ENCODE data around the gene RAMACL. TPM values are rescaled to one million over a fixed set of nuclear protein-coding genes. Genes with fewer than 3 reads are reported as not detected.

The RAMACL gene
- polyA plus RNA-seq, 6 donors from 2014 or later, result 0.23 to 0.65 (median 0.52) TPM; not detected in 1

DNA sequence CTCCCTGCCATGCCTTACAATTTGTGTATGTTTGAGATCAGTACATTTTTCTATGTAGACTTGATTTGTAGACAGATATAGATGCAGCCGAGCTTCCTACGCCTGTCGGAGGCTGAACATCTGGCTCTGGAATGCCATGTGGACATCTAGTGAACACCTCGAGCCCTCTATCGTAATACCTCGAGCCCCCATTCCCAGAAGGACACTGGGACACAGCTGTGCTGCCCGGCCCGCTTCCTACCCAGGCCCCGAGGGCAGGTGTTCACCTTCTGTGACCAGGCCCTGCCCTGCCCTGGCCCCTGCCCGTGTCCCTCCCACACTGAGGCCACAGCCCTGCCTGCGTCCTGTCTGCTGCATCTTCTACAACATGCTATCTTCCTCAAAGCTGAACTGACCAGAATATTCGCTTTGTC is 27.7 kb upstream of the RAMACL start:
- peaks cover 0 to 5% (median 0%) of the 10 kb centered on the region in 3 donors for H3K27me3 Mint-ChIP-seq
- H3K4me1 Mint-ChIP-seq, result peaks cover 0 to 3% (median 1%) of the 10 kb centered on the region in 3 donors
- no peaks in the 10 kb centered on the region for H3K9me3 Mint-ChIP-seq
- ATAC-seq (ENCODE audit: low read depth in 2 of 2) (no peak), DNase-seq (no peak)
- no peak overlapping the region for H3K4me3 Mint-ChIP-seq
- peaks cover 4 to 18% of the 10 kb centered on the region in 2 donors for H3K36me3 Mint-ChIP-seq
- no peak overlapping the region for H3K27ac Mint-ChIP-seq

DNA sequence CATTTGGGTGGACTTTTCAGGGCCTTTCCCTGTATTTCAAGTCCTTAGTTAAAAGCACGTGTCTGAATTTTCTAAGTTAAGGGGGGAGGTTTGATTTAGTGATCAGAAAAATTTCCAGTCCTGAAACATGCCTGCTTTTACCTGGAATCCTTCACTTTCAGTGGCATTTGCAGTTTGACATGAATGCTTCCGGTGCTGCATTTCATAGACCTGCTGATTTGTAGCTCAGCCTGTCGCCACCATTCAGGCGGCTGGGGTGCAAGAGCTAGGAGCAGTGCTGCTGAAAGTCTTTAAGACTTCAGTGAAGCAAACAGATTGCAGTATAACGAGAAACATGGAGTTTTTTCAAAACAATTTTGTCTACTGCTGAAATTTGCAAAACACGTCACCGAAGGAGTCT is 26.5 kb upstream of the RAMACL start:
- no peaks in the 10 kb centered on the region for H3K9me3 Mint-ChIP-seq
- peaks cover 0 to 3% (median 1%) of the 10 kb centered on the region in 3 donors for H3K4me1 Mint-ChIP-seq
- H3K27ac Mint-ChIP-seq, result no peak overlapping the region

DNA sequence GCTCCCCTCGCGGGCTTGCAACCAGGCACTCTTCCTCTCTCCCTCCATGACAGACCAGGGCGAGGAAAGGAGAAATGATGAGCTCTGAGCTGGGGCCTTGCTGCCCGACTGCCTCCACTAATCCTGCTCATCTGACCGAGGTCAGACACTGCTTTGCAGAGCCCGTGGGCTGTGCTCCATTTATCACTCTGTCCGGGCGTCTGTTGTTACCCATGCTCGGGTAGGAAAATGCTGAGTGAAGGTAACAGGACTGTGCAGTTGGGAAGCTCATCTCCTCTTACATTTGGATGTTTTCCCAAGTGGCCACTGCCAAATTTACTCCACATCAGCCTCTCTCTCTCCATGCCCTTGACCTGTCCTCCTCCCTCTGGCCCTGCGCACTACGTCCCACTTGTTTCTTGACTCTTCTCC is 26.0 kb upstream of the RAMACL start:
- ATAC-seq (ENCODE audit: low read depth in 2 of 2), result no peak
- no peak for DNase-seq
- Mint-ChIP-seq H3K27me3 (peaks cover 0 to 5% (median 0%) of the 10 kb centered on the region in 3 donors), H3K4me3 (no peak overlapping the region), H3K36me3 (peaks cover 1 to 6% of the 10 kb centered on the region in 2 donors), H3K27ac (peak overlapping the region in 2 of 6 donors; percentile 33 to 76), H3K9me3 (no peaks in the 10 kb centered on the region), H3K4me1 (peaks cover 0 to 3% (median 1%) of the 10 kb centered on the region in 3 donors)

More for the DNA sequence above, 26.5 kb upstream of the RAMACL start:
- DNase-seq (no peak), ATAC-seq (ENCODE audit: low read depth in 2 of 2) (no peak)
- Mint-ChIP-seq H3K36me3 (peaks cover 4 to 10% of the 10 kb centered on the region in 2 donors), H3K4me3 (no peak overlapping the region), H3K27me3 (peaks cover 0 to 5% (median 0%) of the 10 kb centered on the region in 3 donors)

DNA sequence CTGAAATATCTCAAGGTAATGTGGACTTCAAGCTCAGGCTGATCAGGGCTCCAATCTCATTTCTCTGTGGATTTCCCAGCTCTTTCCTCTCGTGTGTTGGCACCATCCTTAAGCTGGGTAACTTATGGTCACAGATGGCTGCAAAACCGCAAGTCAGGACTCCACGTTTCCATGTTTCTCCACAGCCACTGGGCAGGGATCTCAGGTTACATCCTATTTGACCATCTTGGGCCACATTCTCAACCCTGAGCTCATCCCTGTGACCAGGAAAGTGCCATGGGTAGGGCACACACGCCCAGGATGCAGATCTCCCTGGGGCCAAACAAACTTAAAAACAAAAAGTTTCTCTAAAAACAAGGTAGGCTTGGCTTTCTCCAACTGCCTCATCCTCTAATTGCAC is 25.2 kb upstream of the RAMACL start:
- DNase-seq (no peak), ATAC-seq (ENCODE audit: low read depth in 2 of 2) (no peak)
- H3K36me3 Mint-ChIP-seq, result peaks cover 0 to 6% of the 10 kb centered on the region in 2 donors
- no peak overlapping the region for H3K4me3 Mint-ChIP-seq
- peaks cover 0 to 5% (median 0%) of the 10 kb centered on the region in 3 donors for H3K27me3 Mint-ChIP-seq
- H3K9me3 Mint-ChIP-seq, result no peaks in the 10 kb centered on the region
- H3K4me1 Mint-ChIP-seq, result peaks cover 0 to 3% (median 1%) of the 10 kb centered on the region in 3 donors
- H3K27ac Mint-ChIP-seq, result peak overlapping the region in 1 of 6 donors; percentile 32

DNA sequence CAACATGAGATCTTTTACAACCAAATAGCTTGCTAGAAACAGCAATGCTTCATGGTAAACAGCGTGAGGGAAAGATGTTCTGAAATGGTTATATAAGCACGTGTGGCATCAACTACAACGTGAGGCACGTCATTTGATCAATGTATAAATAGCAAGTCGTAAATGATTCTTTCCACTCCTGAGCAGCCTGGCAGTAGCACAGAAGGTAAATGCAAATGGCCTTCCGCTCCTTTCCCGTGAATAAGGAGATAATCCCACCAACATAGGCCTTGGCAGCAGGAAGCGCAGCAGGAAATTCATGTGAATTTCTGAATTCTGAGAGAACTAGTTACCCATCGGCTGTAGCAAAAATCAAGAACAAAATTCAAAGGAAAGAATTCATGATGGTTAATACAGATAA is 23.6 kb upstream of the RAMACL start:
- Mint-ChIP-seq H3K9me3 (no peaks in the 10 kb centered on the region), H3K27me3 (peaks cover 0 to 3% (median 0%) of the 10 kb centered on the region in 3 donors), H3K4me3 (no peak overlapping the region), H3K27ac (no peak overlapping the region), H3K36me3 (peaks cover 0 to 6% of the 10 kb centered on the region in 2 donors), H3K4me1 (peaks cover 0 to 1% (median under 1%) of the 10 kb centered on the region in 3 donors)
- no peak for DNase-seq
- ATAC-seq (ENCODE audit: low read depth in 2 of 2), result no peak

DNA sequence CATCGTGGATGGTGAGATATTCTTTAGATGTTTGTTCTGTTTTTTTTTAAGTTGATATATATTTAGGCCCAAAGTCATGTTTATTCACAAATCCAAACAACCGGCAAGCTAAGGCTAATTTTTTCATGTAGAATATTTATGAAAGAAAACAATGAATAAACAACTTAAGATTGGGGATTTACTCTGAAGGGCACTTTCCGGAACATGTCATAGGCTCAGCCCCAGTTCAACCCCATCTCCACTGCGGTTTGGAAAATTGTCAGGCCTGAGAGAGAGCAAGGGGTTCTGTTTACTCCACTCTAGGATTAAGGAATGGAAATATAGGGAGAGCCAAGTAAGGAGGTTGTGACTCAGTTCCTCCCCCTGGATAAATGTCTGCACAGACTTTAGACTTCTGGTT is 22.3 kb upstream of the RAMACL start:
- DNase-seq (no peak), ATAC-seq (ENCODE audit: low read depth in 2 of 2) (no peak)
- Mint-ChIP-seq H3K27me3 (peaks cover 0 to under 1% (median 0%) of the 10 kb centered on the region in 3 donors), H3K4me3 (no peak overlapping the region), H3K27ac (no peak overlapping the region), H3K4me1 (no peaks in the 10 kb centered on the region), H3K9me3 (no peaks in the 10 kb centered on the region), H3K36me3 (peaks cover 0 to 2% of the 10 kb centered on the region in 2 donors)

DNA sequence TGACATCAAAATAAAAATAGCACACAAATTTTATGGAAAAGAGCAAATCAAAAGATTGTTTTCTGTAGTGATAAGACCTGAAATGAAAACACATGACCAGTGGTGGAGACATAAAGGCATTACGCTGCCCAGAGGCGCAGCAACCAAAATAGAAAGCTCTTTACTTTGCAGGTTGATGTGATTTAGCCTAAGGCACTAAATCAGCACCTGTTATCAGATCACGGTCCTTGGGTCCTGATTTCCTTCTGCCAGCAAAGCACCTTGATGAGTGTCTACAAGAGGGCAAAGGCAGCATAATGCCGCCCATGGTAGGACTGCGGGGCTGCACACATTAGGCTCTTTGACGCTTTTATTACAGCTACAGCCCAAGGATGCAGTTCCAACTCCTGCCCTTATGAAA is 19.3 kb upstream of the RAMACL start:
- H3K36me3 Mint-ChIP-seq, result peaks cover 0 to 8% of the 10 kb centered on the region in 2 donors
- peaks cover 0 to 4% (median 0%) of the 10 kb centered on the region in 7 donors for H3K9me3 Mint-ChIP-seq
- DNase-seq (no peak), ATAC-seq (ENCODE audit: low read depth in 2 of 2) (no peak)
- peaks cover 4 to 12% (median 11%) of the 10 kb centered on the region in 3 donors for H3K27me3 Mint-ChIP-seq
- no peaks in the 10 kb centered on the region for H3K4me1 Mint-ChIP-seq
- H3K4me3 Mint-ChIP-seq, result no peak overlapping the region
- no peak overlapping the region for H3K27ac Mint-ChIP-seq

DNA sequence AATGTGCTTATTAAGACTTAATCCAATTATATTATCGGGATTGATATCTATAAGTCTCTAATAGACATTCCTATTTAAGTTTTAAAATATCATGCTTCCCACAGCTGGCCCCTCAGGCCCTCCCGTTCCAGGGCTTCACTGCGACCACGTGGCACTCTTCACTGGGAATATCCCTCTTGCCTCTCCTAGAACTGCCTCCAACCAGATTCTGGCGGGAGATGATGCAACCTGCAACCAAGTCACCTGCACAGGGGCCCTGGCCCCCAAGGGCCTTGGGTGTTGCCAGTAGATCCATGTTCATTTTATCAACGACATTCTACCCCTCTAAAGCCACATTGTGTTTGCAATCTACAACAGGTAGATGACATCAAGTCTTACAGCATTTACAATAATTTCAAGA is 18.4 kb upstream of the RAMACL start:
- Mint-ChIP-seq H3K9me3 (peaks cover 0 to 4% (median 0%) of the 10 kb centered on the region in 7 donors), H3K4me1 (no peaks in the 10 kb centered on the region), H3K27me3 (peaks cover 4 to 14% (median 11%) of the 10 kb centered on the region in 3 donors), H3K36me3 (peaks cover 0 to 8% of the 10 kb centered on the region in 2 donors), H3K4me3 (no peak overlapping the region), H3K27ac (no peak overlapping the region)
- no peak for ATAC-seq (ENCODE audit: low read depth in 2 of 2)
- DNase-seq, result no peak

DNA sequence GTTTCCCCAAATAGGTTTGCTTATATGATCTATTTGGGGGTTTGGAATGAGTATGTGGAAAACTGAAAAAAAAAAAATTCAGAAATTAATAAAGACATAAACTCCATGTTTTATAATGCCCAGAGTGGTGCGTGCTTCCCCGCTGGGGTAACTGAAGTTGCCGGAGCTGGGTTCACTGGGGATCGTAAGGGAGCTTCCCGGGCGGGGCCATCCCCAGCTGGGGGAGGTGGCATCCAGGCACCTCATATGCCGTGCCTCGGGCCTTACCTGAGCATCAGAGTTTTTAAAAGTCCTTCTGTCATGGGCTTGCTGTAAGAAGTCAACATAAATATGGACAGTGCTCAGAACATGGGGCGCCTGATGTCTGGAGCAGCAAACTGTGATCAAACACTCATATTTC is 17.9 kb upstream of the RAMACL start:
- Mint-ChIP-seq H3K36me3 (peaks cover 0 to 8% of the 10 kb centered on the region in 2 donors), H3K27ac (no peak overlapping the region), H3K4me3 (no peak overlapping the region), H3K4me1 (no peaks in the 10 kb centered on the region), H3K27me3 (peaks cover 4 to 18% (median 11%) of the 10 kb centered on the region in 3 donors), H3K9me3 (peaks cover 0 to 4% (median 0%) of the 10 kb centered on the region in 7 donors)
- no peak for ATAC-seq (ENCODE audit: low read depth in 2 of 2)
- DNase-seq, result no peak

DNA sequence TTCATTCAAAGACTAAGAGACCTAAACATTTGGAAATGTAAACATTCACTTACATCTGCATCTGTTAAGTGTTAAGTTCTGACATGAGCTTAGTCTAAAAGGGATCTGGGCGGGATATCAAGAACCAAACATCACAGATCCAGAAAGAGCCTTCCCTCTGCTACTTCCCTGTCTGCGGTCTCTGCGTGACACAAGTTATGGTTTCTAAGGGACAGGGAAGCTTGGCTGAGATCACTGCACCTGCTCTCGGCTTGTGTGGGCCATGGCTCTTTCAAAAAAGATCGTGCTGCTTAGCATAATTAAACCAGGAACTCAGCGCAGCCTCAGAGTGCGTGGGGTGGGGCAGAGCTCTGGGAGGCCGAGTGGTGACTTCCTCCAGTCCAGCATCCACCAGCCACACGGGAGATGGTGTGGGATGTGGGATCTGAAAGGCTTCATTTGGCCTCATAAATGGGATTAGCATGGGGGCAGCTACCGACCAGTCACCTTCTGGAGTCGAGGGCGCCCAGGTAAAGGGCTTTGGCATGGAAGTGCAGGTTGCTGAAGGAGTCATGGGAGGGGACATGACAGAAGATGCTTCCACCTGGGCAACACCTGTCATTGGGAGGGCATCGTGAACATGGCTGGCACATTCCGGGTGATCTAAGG is 16.7 kb upstream of the RAMACL start:
- H3K9me3 Mint-ChIP-seq, result peaks cover 0 to 4% (median 0%) of the 10 kb centered on the region in 7 donors
- peaks cover 4 to 18% (median 14%) of the 10 kb centered on the region in 3 donors for H3K27me3 Mint-ChIP-seq
- ATAC-seq (ENCODE audit: low read depth in 2 of 2) (no peak), DNase-seq (no peak)
- H3K27ac Mint-ChIP-seq, result peak overlapping the region in 1 of 6 donors; percentile 11
- no peaks in the 10 kb centered on the region for H3K4me1 Mint-ChIP-seq
- peaks cover 6 to 8% of the 10 kb centered on the region in 2 donors for H3K36me3 Mint-ChIP-seq
- H3K4me3 Mint-ChIP-seq, result no peak overlapping the region

DNA sequence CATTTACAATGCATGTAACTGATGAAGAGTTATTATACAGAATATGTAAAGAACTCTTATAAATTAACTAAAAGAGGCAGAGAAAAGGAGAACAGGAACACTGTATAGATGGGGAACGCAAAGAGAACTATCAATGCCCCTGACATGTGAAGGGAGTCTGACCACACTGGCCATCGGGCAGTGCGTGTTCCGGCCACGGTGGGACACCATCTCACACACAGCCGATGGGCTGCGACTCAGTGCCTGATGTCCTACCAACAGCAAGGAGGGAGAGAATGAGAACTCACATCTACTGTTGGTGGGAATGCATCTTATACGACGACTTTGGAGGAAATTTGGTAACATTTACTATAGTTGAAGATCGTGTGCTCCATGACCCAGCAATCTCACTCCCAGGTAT is 15.5 kb upstream of the RAMACL start:
- Mint-ChIP-seq H3K4me3 (no peak overlapping the region), H3K9me3 (peaks cover 0 to 4% (median 0%) of the 10 kb centered on the region in 7 donors), H3K27me3 (peaks cover 8 to 25% (median 22%) of the 10 kb centered on the region in 3 donors), H3K36me3 (peaks cover 15% of the 10 kb centered on the region in 2 donors), H3K4me1 (peaks cover 0 to 5% (median 0%) of the 10 kb centered on the region in 3 donors), H3K27ac (no peak overlapping the region)
- ATAC-seq (ENCODE audit: low read depth in 2 of 2) (no peak), DNase-seq (no peak)

DNA sequence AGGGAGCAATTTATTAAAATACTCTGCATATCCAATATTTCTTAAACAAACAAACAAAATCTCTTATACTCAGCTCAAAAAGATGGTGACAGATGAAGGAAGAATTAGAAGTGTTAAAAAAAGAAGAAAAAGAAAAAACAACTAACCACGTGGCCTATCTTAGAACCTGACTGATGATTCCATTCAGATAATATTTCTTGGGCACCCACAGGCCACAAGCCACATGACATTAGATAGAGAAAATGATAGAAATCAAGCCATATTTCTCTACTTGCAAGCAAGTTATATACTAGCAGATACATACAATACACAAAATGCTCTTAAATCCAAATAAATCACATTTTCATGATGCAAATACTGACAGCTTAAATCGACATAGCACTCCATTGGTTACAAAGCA is 14.5 kb upstream of the RAMACL start:
- H3K27ac Mint-ChIP-seq, result no peak overlapping the region
- ATAC-seq (ENCODE audit: low read depth in 2 of 2), result no peak
- H3K4me1 Mint-ChIP-seq, result peaks cover 0 to 8% (median 0%) of the 10 kb centered on the region in 3 donors
- peaks cover 0 to 4% (median 0%) of the 10 kb centered on the region in 7 donors for H3K9me3 Mint-ChIP-seq
- H3K4me3 Mint-ChIP-seq, result no peak overlapping the region
- peaks cover 18 to 23% of the 10 kb centered on the region in 2 donors for H3K36me3 Mint-ChIP-seq
- peaks cover 9 to 30% (median 26%) of the 10 kb centered on the region in 3 donors for H3K27me3 Mint-ChIP-seq
- DNase-seq, result no peak

DNA sequence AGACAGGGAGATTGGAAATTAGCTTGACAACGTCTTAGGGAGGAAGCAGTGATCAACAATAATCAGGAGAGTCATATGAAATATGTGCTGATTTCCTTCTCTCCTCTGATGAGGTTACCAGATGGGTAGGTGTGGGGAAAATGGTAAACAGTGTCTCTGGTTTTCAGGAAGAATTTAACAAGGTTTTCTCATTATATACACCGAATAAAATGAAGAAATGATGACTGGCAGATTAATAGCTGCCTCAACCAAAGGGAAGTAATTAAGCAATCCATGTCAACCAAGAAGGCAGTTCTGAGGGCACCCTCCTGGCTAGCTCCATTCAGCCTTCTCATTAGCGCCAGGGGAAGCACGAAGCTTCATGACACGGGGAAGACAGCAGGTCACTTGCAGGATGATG is 12.7 kb upstream of the RAMACL start:
- H3K27ac Mint-ChIP-seq, result no peak overlapping the region
- H3K36me3 Mint-ChIP-seq, result peaks cover 18 to 27% of the 10 kb centered on the region in 2 donors
- DNase-seq (no peak), ATAC-seq (ENCODE audit: low read depth in 2 of 2) (no peak)
- H3K4me3 Mint-ChIP-seq, result no peak overlapping the region
- peaks cover 9 to 30% (median 26%) of the 10 kb centered on the region in 3 donors for H3K27me3 Mint-ChIP-seq
- H3K4me1 Mint-ChIP-seq, result peaks cover 0 to 8% (median 0%) of the 10 kb centered on the region in 3 donors
- peaks cover 0 to 4% (median 0%) of the 10 kb centered on the region in 7 donors for H3K9me3 Mint-ChIP-seq
